Adrenal gland (tissue), 5 donors: ENCODE data around the gene C1QTNF8.

ENCODE experiments used
- CTCF ChIP-seq, 6 experiments: fragments of 450-650 bp in 4 of 6; fragments of 200-600 bp in 2 of 6; sonication (generic) in 1 of 6; IDR thresholded peaks; 1 replicate in 5 of 6; 2 replicates in 1 of 6; pipeline versions ENCODE4 v1.5.1 to v1.8.0; 2016 to 2021; ENCODE audit warnings: antibody characterized with exemption in 6 of 6, mild to moderate bottlenecking in 2 of 6, moderate library complexity in 1 of 6
- POLR2A ChIP-seq, 2 donors: fragments of 450-650 bp; IDR thresholded peaks; one replicate each; pipeline ENCODE4 v1.6.1; 2017; ENCODE audit warnings: antibody characterized with exemption in 2 of 2, mild to moderate bottlenecking in 2 of 2, moderate library complexity in 1 of 2
- donor health status: DM: no; HTN: no; CAD: no.

- TF ChIP-seq CTCF (IDR thresholded peaks at IDR 0.05) = no peak
- no peak for TF ChIP-seq POLR2A (IDR thresholded peaks at IDR 0.05)
Measured at GRCh38 chr16:1094601-1095449, 1.2 kb downstream of the C1QTNF8 start.
